C4-2B (cell line): ENCODE measurements around the gene ZNF516.

ENCODE experiments used
- H3K27ac ChIP-seq: fragments of 450-650 bp; 2 replicates; pipeline ENCODE4 v1.5.1; 2017
- CTCF ChIP-seq: fragments of 450-650 bp; conservative IDR thresholded peaks from 2 replicates; pipeline ENCODE4 v1.5.1; 2017; ENCODE audit warnings: mild to moderate bottlenecking
- ZFX ChIP-seq: fragments of 450-650 bp; IDR thresholded peaks from 2 replicates; pipeline ENCODE4 v1.6.1; 2017

Gene ZNF516

GRCh38 chr18:76376668-76377358 lies 118.2 kb downstream of the ZNF516 start:
- TF ChIP-seq ZFX (no peak), CTCF (peak; percentile 25)
- peak overlapping the region; percentile 30; the same call in 1 of the 2 replicates for H3K27ac ChIP-seq

- TF ChIP-seq ZFX, result no peak
- TF ChIP-seq CTCF, result no peak
- no peak overlapping the region; the same call in 1 of the 2 replicates for H3K27ac ChIP-seq
These were observed 118.8 kb downstream of the ZNF516 start for GRCh38 chr18:76376225-76376624.

GRCh38 chr18:76374330-76375281 lies 120.4 kb downstream of the ZNF516 start:
- no peak for TF ChIP-seq ZFX
- no peak for TF ChIP-seq CTCF
- no peak overlapping the region for H3K27ac ChIP-seq

GRCh38 chr18:76373297-76373696 lies 121.7 kb downstream of the ZNF516 start:
- no peak overlapping the region for H3K27ac ChIP-seq
- no peak for TF ChIP-seq CTCF
- TF ChIP-seq ZFX, result no peak

- no peak for TF ChIP-seq ZFX
- TF ChIP-seq CTCF, result no peak
- H3K27ac ChIP-seq, result no peak overlapping the region
These were observed 123.5 kb downstream of the ZNF516 start for GRCh38 chr18:76371301-76372203.

GRCh38 chr18:76370686-76371085 lies 124.4 kb downstream of the ZNF516 start:
- TF ChIP-seq ZFX, result no peak
- no peak for TF ChIP-seq CTCF

More at GRCh38 chr18:76370686-76371085, 124.4 kb downstream of the ZNF516 start:
- no peak overlapping the region for H3K27ac ChIP-seq
